H54 (cell line): ENCODE data around the gene CYP1A2.
A peak's percentile ranks its signal among the peaks of the same experiment; 100 is the strongest.

Source experiments
- DNase-seq: peaks from one replicate; pipeline ENCODE4 v3.0.0; 2011; ENCODE audit warnings: low spot score, mixed read lengths; ENCODE audit not compliant: insufficient read length
- FAIRE-seq: peaks from 3 replicates; lab custom pipeline; 2011; peaks lifted over from hg19 to GRCh38; lab: Jason Lieb, UNC
- POLR2A ChIP-seq: IDR thresholded peaks from 2 replicates; pipeline ENCODE4 v1.6.1; 2011; ENCODE audit warnings: low read depth, mild to moderate bottlenecking, low read length

CYP1A2 gene

GRCh38 chr15:74776821-74777768 lies 28.4 kb downstream of the CYP1A2 start:
- FAIRE-seq, result no peak
- DNase-seq, result no peak
- TF ChIP-seq POLR2A, result no peak

GRCh38 chr15:74777769-74778598 lies 29.3 kb downstream of the CYP1A2 start:
- TF ChIP-seq POLR2A, result no peak
- FAIRE-seq, result no peak
- no peak for DNase-seq

GRCh38 chr15:74778599-74778970 lies 29.9 kb downstream of the CYP1A2 start:
- FAIRE-seq (no peak), DNase-seq (no peak)
- no peak for TF ChIP-seq POLR2A

GRCh38 chr15:74779162-74779648 lies 30.6 kb downstream of the CYP1A2 start:
- no peak for FAIRE-seq
- DNase-seq, result no peak
- no peak for TF ChIP-seq POLR2A

DNA sequence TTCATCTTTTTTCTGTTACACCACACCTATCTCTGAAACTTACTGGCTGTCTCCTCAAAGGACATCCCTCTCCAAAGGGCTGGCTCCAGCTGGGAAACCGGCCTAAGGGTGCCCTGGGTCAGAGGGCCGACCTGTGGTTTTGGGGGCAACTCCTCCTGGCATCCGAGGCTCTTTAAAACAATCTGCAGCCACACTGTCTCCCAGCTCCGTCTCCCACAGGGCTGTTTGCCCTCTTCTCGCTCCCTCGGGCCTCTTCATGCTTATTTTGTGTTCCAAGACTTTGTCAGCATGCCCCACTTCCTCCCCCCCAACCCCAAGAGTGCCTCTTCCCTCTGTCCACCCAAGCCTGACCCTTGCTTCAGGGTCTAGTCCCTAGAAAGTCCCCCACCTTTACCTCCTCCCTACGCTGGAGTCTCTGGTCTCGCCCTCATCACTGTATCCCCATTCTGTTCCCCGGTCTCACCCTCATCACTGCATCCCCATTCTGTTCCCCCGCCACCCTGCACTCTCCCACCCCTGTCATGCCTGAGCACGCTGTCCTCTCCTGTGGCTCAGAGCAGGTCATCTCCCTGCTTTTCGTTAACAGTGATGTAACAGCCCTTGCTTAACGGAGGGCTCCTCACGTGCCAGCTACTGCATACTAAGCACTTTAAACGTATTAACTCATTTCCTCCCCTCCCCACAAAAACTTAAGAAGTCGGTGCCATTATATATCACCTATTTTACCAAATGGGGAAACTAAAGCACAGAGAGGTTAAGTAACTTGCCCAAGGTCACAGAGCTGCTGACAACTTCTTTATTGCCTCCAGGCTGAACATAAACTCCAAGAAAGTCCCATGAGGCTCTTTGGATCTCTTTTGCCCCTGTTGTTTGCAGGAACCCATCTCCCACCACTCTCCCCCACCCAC lies 32.1 kb downstream of the CYP1A2 start:
- no peak for FAIRE-seq
- TF ChIP-seq POLR2A, result no peak

DNA sequence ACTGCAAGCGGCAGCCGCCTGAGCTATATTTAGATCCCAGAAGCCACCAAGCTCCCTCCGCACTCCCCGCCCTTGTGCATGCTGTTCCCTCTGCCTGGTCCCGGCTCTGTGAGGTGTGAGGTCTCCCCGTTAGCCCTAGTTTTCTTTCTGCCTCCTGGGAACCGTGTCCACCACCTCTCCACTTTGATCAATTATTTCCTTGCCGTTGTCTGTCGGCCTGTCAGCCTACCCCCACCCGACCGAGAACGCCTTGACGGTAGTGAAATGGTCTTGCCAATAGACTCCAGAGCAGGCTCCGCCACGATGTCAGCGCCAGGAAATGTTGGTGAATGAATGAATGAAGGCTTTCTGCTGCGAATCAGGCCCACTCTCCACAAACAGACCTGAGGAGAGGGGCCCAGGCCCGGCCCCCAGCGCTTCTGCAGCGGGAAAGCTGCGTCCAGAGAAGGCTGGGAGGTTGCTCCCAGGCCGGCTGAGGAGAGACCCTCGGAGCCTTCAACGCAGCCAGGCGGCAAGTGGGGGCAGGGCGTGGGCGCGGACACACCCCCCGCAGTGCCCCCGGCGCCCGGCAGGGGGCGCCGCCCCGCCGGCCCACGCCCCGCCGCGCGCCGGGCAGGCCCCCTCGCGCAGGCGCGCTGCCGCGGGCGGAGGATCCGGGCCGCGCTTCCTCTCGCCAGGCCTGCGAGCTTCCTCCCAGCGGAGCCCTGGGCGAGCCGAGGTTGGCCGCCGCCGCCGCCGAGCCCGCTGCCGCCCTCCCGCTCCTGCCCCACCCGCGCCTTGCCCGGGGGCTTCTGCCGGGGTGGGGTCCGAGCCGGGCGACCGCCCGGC lies 33.0 kb downstream of the CYP1A2 start, which contains the start of gene CSK:
Gene CSK, plus strand, starts transcription at position 650 of the 828 bp plus-strand sequence. CDS start 16,218 bp downstream, outside the sequence.
- TF ChIP-seq POLR2A, result peak; percentile 87
- peak; percentile 70 for DNase-seq
- no peak for FAIRE-seq

More for the DNA sequence above, 32.1 kb downstream of the CYP1A2 start:
- DNase-seq, result no peak

DNA sequence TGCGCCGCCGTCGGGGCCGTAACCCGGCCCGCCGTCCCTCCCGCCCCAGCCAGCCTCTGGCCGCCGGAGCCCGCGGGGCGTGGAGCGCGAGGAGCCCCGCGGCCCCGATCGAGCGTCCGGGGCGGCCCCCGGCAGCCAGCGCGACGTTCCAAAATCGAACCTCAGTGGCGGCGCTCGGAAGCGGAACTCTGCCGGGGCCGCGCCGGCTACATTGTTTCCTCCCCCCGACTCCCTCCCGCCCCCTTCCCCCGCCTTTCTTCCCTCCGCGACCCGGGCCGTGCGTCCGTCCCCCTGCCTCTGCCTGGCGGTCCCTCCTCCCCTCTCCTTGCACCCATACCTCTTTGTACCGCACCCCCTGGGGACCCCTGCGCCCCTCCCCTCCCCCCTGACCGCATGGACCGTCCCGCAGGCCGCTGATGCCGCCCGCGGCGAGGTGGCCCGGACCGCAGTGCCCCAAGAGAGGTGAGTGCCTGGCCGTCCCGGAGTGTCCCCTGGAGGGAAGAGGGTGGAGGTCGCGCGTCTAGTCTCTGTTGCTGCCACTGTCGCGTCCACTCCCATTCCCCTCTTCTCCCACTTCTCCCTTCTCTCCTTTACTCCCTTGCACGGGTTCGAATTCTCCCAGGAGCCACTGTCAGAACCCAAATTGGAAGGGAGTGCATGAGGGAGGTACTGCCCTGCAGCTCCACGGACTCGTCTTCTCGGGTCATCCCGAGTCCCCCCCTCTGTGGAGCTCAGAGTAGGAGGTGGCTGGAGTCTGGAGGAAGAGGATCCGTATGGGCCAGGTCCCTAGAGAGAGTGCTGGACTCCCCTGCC lies 33.8 kb downstream of the CYP1A2 start:
- FAIRE-seq, result no peak
- DNase-seq, result no peak
- no peak; the same call in 1 of the 2 replicates for TF ChIP-seq POLR2A

- no peak for TF ChIP-seq POLR2A
- FAIRE-seq, result no peak
- no peak for DNase-seq
These were observed 34.6 kb downstream of the CYP1A2 start for GRCh38 chr15:74783072-74783807.

DNA sequence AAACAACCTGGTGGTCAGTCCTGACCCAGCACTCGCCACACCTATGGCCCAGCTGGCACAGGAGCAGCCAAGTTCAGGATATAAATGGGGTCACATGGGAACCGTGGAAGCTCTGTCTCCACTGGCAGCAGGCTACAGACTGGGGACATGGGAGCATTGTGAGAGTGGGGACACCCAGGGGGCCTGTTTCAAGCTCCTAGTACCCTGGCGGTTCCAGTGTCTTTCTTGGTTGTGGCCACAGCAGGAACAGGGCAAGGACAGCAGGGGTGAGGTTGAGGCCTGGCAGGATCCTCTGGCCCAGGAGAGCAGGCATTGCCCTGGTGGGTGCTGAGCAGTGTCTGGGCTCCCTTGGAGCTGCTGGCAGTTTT lies 35.1 kb downstream of the CYP1A2 start:
- FAIRE-seq (no peak), DNase-seq (no peak)
- no peak for TF ChIP-seq POLR2A

- FAIRE-seq, result no peak
- no peak for DNase-seq
- TF ChIP-seq POLR2A, result no peak
These were observed 36.0 kb downstream of the CYP1A2 start for GRCh38 chr15:74784426-74785193.
